K562 (cell line): ENCODE results near the gene TUB. TPM values are rescaled to one million over a fixed set of nuclear protein-coding genes. Genes with fewer than 3 reads are reported as not detected.

Source experiments
- ATAC-seq: fragments of 200-7000 bp; cut with Tn5 transposase; 3 replicates; pipeline ENCODE4 v1.9.1; 2020; ENCODE audit warnings: moderate library complexity
- BruUV-seq: library from RNA; stranded (reverse); fragments of 400-500 nt; replicated peaks from 2 replicates; lab custom pipeline; 2021; lab: Mats Ljungman, UMichigan
- CTCF ChIA-PET: fragments of 300-600 bp; formaldehyde crosslinking; extraction: SDS; loops from one replicate; lab custom pipeline; 2021; ENCODE audit warnings: low intra/inter-chr PET ratio; lab: Yijun Ruan, JAX
- POLR2A ChIA-PET: fragments of 300-600, 350-650 bp; sonication (Branson Sonifier 250); formaldehyde crosslinking; extraction: SDS; loops from one replicate; lab custom pipeline; 2021; ENCODE audit warnings: antibody characterized with exemption, inconsistent platforms; lab: Yijun Ruan, JAX
- DNase-seq, 4 experiments: peaks; one replicate each; pipeline versions ENCODE4 v3.0.0 to v3.0.0-alpha.2; 2011 to 2018; ENCODE audit warnings: low spot score in 3 of 4, mixed read lengths in 3 of 4; ENCODE audit errors: extremely low read depth in 1 of 4
- FAIRE-seq: peaks from 2 replicates; lab custom pipeline; 2011; peaks lifted over from hg19 to GRCh38; lab: Jason Lieb, UNC
- H2AFZ ChIP-seq: 2 replicates; pipeline ENCODE4 v1.6.0; 2011; ENCODE audit warnings: low read depth, low read length, control low read depth, inconsistent platforms
- H3K27ac ChIP-seq: fragments of 200-600 bp; 3 replicates; pipeline ENCODE4 v1.8.0; 2011; ENCODE audit warnings: low read depth, mild to moderate bottlenecking, control low read depth, inconsistent platforms, low read length, moderate library complexity, mixed read lengths; ENCODE audit errors: extremely low read depth
- H3K27me3 ChIP-seq, 2 experiments: fragments of 300-600 bp in 1 of 2; 2 replicates in 1 of 2; 3 replicates in 1 of 2; pipeline versions ENCODE4 v1.6.0 to v1.8.0; 2011; ENCODE audit warnings: inconsistent platforms in 2 of 2, low read length in 2 of 2, mild to moderate bottlenecking in 1 of 2, mixed read lengths in 1 of 2, moderate library complexity in 1 of 2; ENCODE audit not compliant: control insufficient read depth in 2 of 2, insufficient read depth in 2 of 2
- H3K36me3 ChIP-seq: fragments of 300-600 bp; 3 replicates; pipeline ENCODE4 v1.8.0; 2011; ENCODE audit warnings: mild to moderate bottlenecking, low read length, inconsistent platforms; ENCODE audit not compliant: control insufficient read depth, insufficient read depth
- H3K4me1 ChIP-seq, 2 experiments: fragments of 200-600 bp in 1 of 2; replicated peaks in 1 of 2; 2 replicates in 1 of 2; 3 replicates in 1 of 2; pipeline versions ENCODE4 v1.5.1 to v1.8.0; 2011; ENCODE audit warnings: inconsistent platforms in 2 of 2, low read length in 2 of 2, mild to moderate bottlenecking in 1 of 2, mixed read lengths in 1 of 2, moderate library complexity in 1 of 2; ENCODE audit not compliant: control insufficient read depth in 2 of 2, insufficient read depth in 2 of 2
- H3K4me2 ChIP-seq: 2 replicates; pipeline ENCODE4 v1.6.1; 2011; ENCODE audit warnings: low read length, control low read depth, inconsistent platforms, mixed read lengths; ENCODE audit not compliant: insufficient read depth
- H3K4me3 ChIP-seq: fragments of 200-600 bp; sonication (generic), shearing (Covaris generic); 2 replicates; pipeline ENCODE4 v1.5.1; 2016; ENCODE audit warnings: control low read depth, inconsistent platforms
- H3K79me2 ChIP-seq: fragments of 200-600 bp; 3 replicates; pipeline ENCODE4 v1.8.0; 2011; ENCODE audit warnings: low read length, inconsistent platforms; ENCODE audit not compliant: control insufficient read depth, insufficient read depth
- H3K9ac ChIP-seq, 2 experiments: 2 replicates each; pipeline versions ENCODE4 v1.6.0 to v1.6.1; 2011; ENCODE audit warnings: low read depth in 2 of 2, low read length in 2 of 2, control low read depth in 1 of 2, inconsistent platforms in 1 of 2, mild to moderate bottlenecking in 1 of 2, mixed read lengths in 1 of 2; ENCODE audit not compliant: insufficient read depth in 1 of 2
- H3K9me1 ChIP-seq: one replicate; pipeline ENCODE4 v1.6.0; 2011; ENCODE audit warnings: inconsistent platforms, mild to moderate bottlenecking, low read length, moderate library complexity; ENCODE audit not compliant: control insufficient read depth, insufficient read depth
- H3K9me3 ChIP-seq: replicated peaks from 2 replicates; pipeline ENCODE4 v1.5.1; 2011; ENCODE audit warnings: low read depth, low read length, inconsistent platforms; ENCODE audit not compliant: control insufficient read depth, insufficient read depth
- H4K20me1 ChIP-seq: replicated peaks from 2 replicates; pipeline ENCODE4 v1.6.1; 2011; ENCODE audit warnings: low read length, inconsistent platforms, mixed read lengths; ENCODE audit not compliant: control insufficient read depth, insufficient read depth
- BMI1 ChIP-seq: fragments of 150-350 bp; IDR thresholded peaks from 2 replicates; pipeline ENCODE4 v1.6.1; 2014; ENCODE audit warnings: low read length
- CHD4 ChIP-seq: fragments of 200-600 bp; sonication (generic); IDR thresholded peaks from 3 replicates; pipeline ENCODE4 v1.6.1; 2012; ENCODE audit warnings: low read depth, mild to moderate bottlenecking, mixed read lengths, low read length, inconsistent platforms; ENCODE audit not compliant: insufficient read depth, insufficient replicate concordance, poor library complexity, severe bottlenecking
- ERF ChIP-seq: fragments of 450-650 bp; formaldehyde crosslinking; IDR thresholded peaks from 2 replicates; pipeline ENCODE4 v1.4.0; 2020; ENCODE audit warnings: mild to moderate bottlenecking, mixed read lengths
- HNRNPLL ChIP-seq: fragments of 200-400 bp; formaldehyde crosslinking; IDR thresholded peaks from 2 replicates; pipeline ENCODE4 v1.6.1; 2017; ENCODE audit warnings: low read length, low read depth, mild to moderate bottlenecking; ENCODE audit not compliant: poor library complexity, severe bottlenecking
- NBN ChIP-seq: fragments of 450-650 bp; IDR thresholded peaks from 2 replicates; pipeline ENCODE4 v1.6.1; 2016; ENCODE audit warnings: low read depth, mild to moderate bottlenecking
- NCOR1 ChIP-seq: fragments of 450-650 bp; IDR thresholded peaks from 2 replicates; pipeline ENCODE4 v1.6.1; 2016; ENCODE audit warnings: mild to moderate bottlenecking, moderate library complexity
- NFYB ChIP-seq: IDR thresholded peaks from 2 replicates; pipeline ENCODE4 v1.6.1; 2011; ENCODE audit warnings: mild to moderate bottlenecking, moderate library complexity; ENCODE audit not compliant: insufficient read length; ENCODE audit errors: extremely low read depth
- SMARCE1 ChIP-seq: fragments of 450-650 bp; IDR thresholded peaks from 2 replicates; pipeline ENCODE4 v1.7.1; 2016; ENCODE audit warnings: mild to moderate bottlenecking
- SPI1 ChIP-seq: IDR thresholded peaks from 2 replicates; pipeline ENCODE4 v1.6.1; 2011; ENCODE audit warnings: low read depth, low read length, control low read depth, borderline replicate concordance
- STAT5A ChIP-seq: IDR thresholded peaks from 2 replicates; pipeline ENCODE4 v1.6.1; 2012; ENCODE audit warnings: low read length, inconsistent platforms, borderline replicate concordance
- ZBTB17 ChIP-seq: fragments of 450-650 bp; formaldehyde crosslinking; IDR thresholded peaks from 2 replicates; pipeline ENCODE4 v1.4.0; 2020; ENCODE audit warnings: mild to moderate bottlenecking
- ZNF121 ChIP-seq: sonication (generic); formaldehyde crosslinking; conservative IDR thresholded peaks from 2 replicates; pipeline ENCODE4 v1.8.0; 2022; ENCODE audit warnings: missing genetic modification reagents
- ZNF707 ChIP-seq: fragments of 250-450 bp; sonication (Bioruptor Pico); conservative IDR thresholded peaks from 2 replicates; pipeline ENCODE4 v1.8.0; 2022; ENCODE audit warnings: inconsistent platforms, mild to moderate bottlenecking, moderate library complexity
- WGBS: fragments of 100-300 bp; shearing (Covaris generic); methylation state at CpG from one replicate; pipeline ENCODE4 v1.1.6; 2016; ENCODE audit warnings: low coverage, mixed read lengths; ENCODE audit not compliant: insufficient coverage; ENCODE audit errors: missing lambda C conversion rate; 5-methylcytosine and 5-hydroxymethylcytosine counted together
- in situ Hi-C: fragments of 300-500 bp; cut with MboI; formaldehyde crosslinking; loops from 4 replicates; pipeline ENCODE4 v1.15.0; 2018; ENCODE audit warnings: inconsistent platforms, mixed read lengths
- intact Hi-C: fragments of 100-400 bp; cut with micrococcal nuclease; formaldehyde crosslinking; loops from 2 replicates; pipeline ENCODE4 v1.14.2; 2022
- polyA plus RNA-seq, 8 experiments: library from polyadenylated mRNA; depleted of rRNA in 4 of 8; stranded (reverse) in 5 of 8; unstranded in 3 of 8; fragments of >200 nt; fragmentation: Nextera tagmentation in 2 of 8; fragmentation: Illumina TruSeq in 1 of 8; extraction: Ambion mirVana in 2 of 8; extraction: Trizol in 1 of 8; gene quantifications; 2 replicates each; pipeline versions ENCODE4 v1.2.1 to v1.2.3, GENCODE V29; 2011 to 2014; ENCODE audit warnings: inconsistent platforms in 1 of 8, missing spikeins in 1 of 8
- total RNA-seq, 7 experiments: library from RNA; depleted of rRNA in 6 of 7; stranded (reverse); fragments of >200 nt in 6 of 7; fragmentation: Illumina TruSeq in 2 of 7; extraction: Trizol in 2 of 7; gene quantifications; 2 replicates each; pipeline versions ENCODE4 v1.2.1 to v1.2.3, GENCODE V29; 2011 to 2021; ENCODE audit warnings: low replicate concordance in 1 of 7
- TF ChIP-seq, protein P1 (sequence below): fragments of 250-450 bp; sonication (Bioruptor Pico); IDR thresholded peaks from 2 replicates; pipeline ENCODE4 v1.4.0; 2020
- TF ChIP-seq, protein P2 (sequence below): fragments of 250-450 bp; sonication (Bioruptor Pico); IDR thresholded peaks from 2 replicates; pipeline ENCODE4 v1.4.0; 2020; ENCODE audit warnings: mild to moderate bottlenecking
- TF ChIP-seq, protein P3 (sequence below): fragments of 450-650 bp; conservative IDR thresholded peaks from 2 replicates; pipeline ENCODE4 v1.6.1; 2016; ENCODE audit warnings: missing genetic modification characterization, low read depth, mild to moderate bottlenecking, control low read depth, missing compliant biosample characterization
- TF ChIP-seq, protein P4 (sequence below): fragments of 450-650 bp; IDR thresholded peaks from 2 replicates; pipeline ENCODE4 v1.6.1; 2018; ENCODE audit warnings: mild to moderate bottlenecking, low read depth; ENCODE audit not compliant: partially characterized antibody

Gene TUB
- total and polyA plus RNA-seq, 9 of the 15 experiments (the other 6 are each of a cell fraction or from before 2014, with no cell fraction given): not detected

DNA sequence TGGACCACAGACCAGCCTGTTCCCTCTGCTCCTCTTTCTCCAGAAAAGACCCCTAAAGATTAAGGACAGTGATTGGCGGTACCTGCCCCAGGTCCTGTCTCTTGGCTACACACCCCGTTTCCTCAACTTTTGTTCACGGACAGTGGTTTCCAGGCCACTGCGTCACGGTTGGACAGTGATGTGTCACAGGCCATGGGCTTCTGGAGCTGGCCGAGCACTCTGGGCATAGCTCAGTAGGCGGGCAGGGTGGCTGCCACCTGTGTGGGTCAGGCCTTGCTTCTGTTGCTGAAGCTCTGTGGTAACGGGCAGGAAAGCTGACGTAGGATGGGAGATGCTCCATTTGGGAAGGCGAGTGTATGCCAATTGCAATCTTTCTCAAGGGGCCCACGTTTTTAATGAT, 13.6 kb downstream of the TUB start:
- POLR2A ChIA-PET: interaction anchor here (0.7 kb wide), 1 partner anchor 8 kb away, joined by 3 read pairs; no protein-coding TSS in a partner anchor
- no peaks in the 10 kb centered on the region for H3K79me2 ChIP-seq
- H3K4me1 ChIP-seq: peaks cover 0 to 3% of the 10 kb centered on the region in 2 experiments; a peak in 2 of 5 replicates
- H3K4me3 ChIP-seq: no peak overlapping the region
- no peak overlapping the region for H3K4me2 ChIP-seq
- peaks cover 0 to 34% of the 10 kb centered on the region in 2 experiments; a peak in 2 of 5 replicates for H3K27me3 ChIP-seq
- ATAC-seq (no peak), DNase-seq (no peak), FAIRE-seq (no peak)
- H3K9me1 ChIP-seq: no peaks in the 10 kb centered on the region
- intact Hi-C loops (loop anchor here (5.0 to 10.0 kb wide), 2 partner anchors 390 to 997 kb away; partner anchors contain the start of gene OVCH2), in situ Hi-C loops (loop anchor here (5.0 to 10.0 kb wide), 2 partner anchors 87 to 200 kb away; no protein-coding TSS in a partner anchor)
- no peak overlapping the region for H3K9ac ChIP-seq
- no TSS peak for BruUV-seq
- H4K20me1 ChIP-seq: no peaks in the 10 kb centered on the region
- CTCF ChIA-PET: no interaction called here
- no peaks in the 10 kb centered on the region for H3K36me3 ChIP-seq
- WGBS: under 1% methylated on average over 11 of the region's 11 CpGs
- H2AFZ ChIP-seq: no peak overlapping the region
- H3K27ac ChIP-seq: no peak overlapping the region
- H3K9me3 ChIP-seq: no peaks in the 10 kb centered on the region
- no peak for TF ChIP-seq CHD4
- TF ChIP-seq ZNF121 (CRISPR knock-in tag): no peak
- TF ChIP-seq NBN: no peak
- no peak for TF ChIP-seq ZBTB17 (CRISPR knock-in tag)
- TF ChIP-seq, protein P1, sequence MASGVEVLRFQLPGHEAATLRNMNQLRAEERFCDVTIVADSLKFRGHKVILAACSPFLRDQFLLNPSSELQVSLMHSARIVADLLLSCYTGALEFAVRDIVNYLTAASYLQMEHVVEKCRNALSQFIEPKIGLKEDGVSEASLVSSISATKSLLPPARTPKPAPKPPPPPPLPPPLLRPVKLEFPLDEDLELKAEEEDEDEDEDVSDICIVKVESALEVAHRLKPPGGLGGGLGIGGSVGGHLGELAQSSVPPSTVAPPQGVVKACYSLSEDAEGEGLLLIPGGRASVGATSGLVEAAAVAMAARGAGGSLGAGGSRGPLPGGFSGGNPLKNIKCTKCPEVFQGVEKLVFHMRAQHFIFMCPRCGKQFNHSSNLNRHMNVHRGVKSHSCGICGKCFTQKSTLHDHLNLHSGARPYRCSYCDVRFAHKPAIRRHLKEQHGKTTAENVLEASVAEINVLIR: no peak
- no peak for TF ChIP-seq STAT5A
- TF ChIP-seq, protein P2, sequence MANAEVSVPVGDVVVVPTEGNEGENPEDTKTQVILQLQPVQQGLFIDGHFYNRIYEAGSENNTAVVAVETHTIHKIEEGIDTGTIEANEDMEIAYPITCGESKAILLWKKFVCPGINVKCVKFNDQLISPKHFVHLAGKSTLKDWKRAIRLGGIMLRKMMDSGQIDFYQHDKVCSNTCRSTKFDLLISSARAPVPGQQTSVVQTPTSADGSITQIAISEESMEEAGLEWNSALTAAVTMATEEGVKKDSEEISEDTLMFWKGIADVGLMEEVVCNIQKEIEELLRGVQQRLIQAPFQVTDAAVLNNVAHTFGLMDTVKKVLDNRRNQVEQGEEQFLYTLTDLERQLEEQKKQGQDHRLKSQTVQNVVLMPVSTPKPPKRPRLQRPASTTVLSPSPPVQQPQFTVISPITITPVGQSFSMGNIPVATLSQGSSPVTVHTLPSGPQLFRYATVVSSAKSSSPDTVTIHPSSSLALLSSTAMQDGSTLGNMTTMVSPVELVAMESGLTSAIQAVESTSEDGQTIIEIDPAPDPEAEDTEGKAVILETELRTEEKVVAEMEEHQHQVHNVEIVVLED (CRISPR knock-in tag): no peak
- no peak for TF ChIP-seq NFYB
- no peak for TF ChIP-seq NCOR1
- TF ChIP-seq SMARCE1: no peak
- no peak for TF ChIP-seq BMI1
- TF ChIP-seq ERF (CRISPR knock-in tag): no peak
- TF ChIP-seq HNRNPLL: no peak
- no peak for TF ChIP-seq SPI1
- TF ChIP-seq, protein P3, sequence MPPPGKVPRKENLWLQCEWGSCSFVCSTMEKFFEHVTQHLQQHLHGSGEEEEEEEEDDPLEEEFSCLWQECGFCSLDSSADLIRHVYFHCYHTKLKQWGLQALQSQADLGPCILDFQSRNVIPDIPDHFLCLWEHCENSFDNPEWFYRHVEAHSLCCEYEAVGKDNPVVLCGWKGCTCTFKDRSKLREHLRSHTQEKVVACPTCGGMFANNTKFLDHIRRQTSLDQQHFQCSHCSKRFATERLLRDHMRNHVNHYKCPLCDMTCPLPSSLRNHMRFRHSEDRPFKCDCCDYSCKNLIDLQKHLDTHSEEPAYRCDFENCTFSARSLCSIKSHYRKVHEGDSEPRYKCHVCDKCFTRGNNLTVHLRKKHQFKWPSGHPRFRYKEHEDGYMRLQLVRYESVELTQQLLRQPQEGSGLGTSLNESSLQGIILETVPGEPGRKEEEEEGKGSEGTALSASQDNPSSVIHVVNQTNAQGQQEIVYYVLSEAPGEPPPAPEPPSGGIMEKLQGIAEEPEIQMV (tag): no peak
- TF ChIP-seq, protein P4, sequence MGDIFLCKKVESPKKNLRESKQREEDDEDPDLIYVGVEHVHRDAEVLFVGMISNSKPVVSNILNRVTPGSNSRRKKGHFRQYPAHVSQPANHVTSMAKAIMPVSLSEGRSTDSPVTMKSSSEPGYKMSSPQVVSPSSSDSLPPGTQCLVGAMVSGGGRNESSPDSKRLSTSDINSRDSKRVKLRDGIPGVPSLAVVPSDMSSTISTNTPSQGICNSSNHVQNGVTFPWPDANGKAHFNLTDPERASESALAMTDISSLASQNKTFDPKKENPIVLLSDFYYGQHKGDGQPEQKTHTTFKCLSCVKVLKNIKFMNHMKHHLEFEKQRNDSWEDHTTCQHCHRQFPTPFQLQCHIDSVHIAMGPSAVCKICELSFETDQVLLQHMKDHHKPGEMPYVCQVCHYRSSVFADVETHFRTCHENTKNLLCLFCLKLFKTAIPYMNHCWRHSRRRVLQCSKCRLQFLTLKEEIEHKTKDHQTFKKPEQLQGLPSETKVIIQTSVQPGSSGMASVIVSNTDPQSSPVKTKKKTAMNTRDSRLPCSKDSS: no peak
- TF ChIP-seq ZNF707: no peak
